Hematopoietic multipotent progenitor cell treated with erythropoietin and hydrocortisone succinate and interleukin-3 and kit ligand, for 8 days (in vitro differentiated cells): ENCODE data around the gene MYCBPAP.

Source experiments
- DNase-seq: peaks from one replicate; pipeline ENCODE4 v3.0.0-alpha.2; 2015

Gene MYCBPAP

DNA sequence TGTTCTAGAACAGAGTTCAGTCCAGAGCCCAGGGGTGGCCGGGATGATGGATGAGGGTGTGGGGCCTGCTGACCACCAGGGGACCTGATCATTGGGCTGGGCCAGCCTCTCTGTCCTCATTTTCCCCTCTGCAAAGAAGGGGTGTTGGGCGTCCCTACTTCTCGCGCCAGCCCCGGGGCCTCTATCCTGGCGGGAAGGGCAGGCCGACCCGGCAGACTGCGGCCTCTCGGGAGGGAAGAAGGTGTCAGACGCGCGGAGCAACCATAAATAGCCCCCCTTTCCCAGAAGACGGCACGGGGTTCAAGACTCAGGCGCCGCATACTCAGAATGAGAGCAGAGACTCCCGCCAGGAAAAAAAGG lies 50.3 kb downstream of the MYCBPAP start:
- DNase-seq: no peak

DNA sequence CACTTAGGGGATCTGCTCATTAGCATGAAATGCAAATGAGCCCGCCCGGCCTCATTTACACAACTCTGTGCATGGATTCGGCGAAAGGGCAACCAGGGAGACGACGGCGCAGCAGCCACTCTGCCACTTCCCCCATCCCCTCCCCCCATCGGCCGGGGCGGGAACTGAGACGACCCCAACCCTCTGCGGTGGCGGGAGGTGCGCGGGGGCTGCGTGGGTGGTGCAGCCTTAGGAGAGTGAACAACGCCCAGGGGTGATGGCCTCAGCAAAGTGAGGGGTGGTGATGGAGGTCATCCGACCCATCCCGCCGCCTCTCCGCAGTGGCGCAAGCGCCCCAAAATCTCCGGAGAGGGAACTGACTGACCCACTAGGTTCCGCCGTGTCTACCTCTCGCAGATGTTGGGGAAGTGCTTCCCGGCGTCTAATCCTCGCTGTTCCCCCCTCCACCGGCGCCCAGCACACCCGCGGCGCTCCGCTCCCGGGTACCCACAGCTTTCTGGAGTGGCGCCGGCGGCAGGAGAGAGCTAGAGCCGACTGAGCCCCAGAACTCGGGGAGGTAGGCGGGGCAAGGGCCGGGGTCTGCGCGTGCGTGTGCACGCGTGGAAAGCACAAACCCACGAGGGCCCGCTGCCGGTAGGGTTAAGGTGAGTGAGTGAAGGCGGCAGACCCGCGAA lies 50.8 kb downstream of the MYCBPAP start:
- DNase-seq: no peak

DNA sequence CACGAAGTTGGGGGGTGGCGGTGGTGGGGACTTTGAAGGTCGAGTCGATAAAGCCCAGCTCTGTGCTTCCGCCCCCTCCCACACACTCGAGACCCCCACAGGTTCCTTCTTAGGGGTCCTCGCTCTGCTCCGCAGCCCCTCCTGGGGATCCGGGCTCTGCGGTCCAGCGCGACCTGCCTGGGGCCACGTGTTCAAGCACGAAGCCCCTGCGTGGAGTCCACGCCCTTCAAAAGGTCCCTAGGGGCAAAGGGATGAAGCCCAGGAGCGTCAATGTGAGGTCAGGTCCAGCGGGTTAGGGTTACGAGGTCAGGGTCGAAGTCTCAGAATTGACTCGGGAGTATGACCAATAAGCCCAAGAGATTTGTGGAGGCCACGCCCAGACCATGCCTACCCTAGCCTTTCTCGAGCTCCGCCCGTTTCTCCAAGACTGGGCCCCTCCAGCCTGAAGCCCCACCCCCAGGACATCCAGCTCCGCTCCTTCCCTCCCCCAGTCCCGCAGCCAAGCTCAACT lies 51.5 kb downstream of the MYCBPAP start:
- DNase-seq: peak; percentile 57

DNA sequence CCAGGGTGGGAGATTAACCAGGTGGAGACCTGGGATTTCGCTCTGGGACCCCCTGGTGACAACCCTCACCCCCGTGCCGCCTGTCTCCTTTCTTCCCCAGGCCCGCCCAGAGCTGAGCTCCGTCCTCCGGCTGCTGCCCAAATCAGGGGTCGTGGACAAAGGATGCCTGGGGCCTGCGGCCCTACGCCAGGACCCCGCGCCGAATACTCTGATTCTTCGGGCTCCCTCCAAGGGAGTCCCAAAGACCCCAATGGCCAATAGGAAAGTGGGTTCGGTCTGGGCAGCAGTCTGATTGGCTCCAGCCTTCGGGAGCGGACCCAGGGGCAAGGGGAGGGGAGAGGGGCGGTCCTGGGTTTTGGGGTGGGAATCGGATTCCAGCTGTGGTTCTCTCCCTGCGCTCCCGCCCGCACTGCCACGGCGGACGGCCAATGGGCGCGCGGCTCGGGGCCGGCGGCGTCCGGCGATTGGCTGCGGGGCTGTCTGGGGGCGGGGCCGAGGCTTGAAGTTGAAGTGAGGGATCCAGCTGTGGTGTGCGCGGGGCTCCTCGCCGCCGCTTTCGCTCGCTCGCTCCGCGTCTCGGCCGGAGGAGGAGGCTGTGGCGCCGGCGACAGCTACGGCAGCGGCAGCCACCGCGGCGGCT lies 52.1 kb downstream of the MYCBPAP start, which contains the start of gene CACNA1G:
Gene CACNA1G (plus strand): TSS at position 531 of the 640 bp plus-strand sequence. CDS start 745 bp downstream, outside the sequence.
- DNase-seq: peak; percentile 78

DNA sequence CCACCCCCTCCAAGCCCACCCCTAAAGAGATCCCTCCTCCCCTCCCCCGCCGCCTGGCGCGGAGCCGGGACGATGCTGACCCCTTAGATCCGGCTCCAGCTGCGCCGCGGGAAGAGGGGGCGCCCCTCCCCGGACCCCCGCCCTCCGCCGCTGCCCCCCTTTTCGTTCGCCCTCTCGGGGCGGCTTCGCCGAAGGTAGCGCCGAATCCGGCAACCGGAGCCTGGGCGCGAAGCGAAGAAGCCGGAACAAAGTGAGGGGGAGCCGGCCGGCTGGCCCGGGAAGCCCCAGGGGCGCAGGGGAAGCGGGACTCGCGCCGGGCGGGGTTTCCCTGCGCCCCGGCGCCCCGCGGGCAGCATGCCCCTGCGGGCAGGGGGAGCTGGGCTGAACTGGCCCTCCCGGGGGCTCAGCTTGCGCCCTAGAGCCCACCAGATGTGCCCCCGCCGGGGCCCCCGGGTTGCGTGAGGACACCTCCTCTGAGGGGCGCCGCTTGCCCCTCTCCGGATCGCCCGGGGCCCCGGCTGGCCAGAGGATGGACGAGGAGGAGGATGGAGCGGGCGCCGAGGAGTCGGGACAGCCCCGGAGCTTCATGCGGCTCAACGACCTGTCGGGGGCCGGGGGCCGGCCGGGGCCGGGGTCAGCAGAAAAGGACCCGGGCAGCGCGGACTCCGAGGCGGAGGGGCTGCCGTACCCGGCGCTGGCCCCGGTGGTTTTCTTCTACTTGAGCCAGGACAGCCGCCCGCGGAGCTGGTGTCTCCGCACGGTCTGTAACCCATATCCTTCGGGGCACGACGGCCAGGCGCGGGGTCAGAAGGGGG lies 52.9 kb downstream of the MYCBPAP start:
- no peak for DNase-seq

DNA sequence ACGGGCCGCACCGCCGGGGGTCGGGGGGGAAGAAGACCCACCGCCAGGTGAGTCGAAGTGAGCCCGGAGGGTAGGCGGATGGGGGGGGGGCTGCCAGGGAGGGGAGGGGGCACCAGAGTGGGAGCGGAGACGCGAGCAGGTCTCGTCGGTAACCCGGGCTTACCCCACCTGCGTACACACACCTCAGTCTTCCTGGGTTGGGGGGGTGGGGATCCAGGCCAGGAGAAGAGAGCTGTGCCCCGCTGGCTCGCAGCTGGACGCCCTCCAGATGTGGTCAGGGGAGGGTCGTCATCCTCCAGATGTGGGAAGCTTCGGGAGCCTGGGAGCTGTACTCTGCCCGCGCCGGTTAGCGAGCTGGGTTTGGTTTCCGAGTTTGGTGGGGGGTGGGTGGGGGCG lies 53.5 kb downstream of the MYCBPAP start:
- DNase-seq: no peak

DNA sequence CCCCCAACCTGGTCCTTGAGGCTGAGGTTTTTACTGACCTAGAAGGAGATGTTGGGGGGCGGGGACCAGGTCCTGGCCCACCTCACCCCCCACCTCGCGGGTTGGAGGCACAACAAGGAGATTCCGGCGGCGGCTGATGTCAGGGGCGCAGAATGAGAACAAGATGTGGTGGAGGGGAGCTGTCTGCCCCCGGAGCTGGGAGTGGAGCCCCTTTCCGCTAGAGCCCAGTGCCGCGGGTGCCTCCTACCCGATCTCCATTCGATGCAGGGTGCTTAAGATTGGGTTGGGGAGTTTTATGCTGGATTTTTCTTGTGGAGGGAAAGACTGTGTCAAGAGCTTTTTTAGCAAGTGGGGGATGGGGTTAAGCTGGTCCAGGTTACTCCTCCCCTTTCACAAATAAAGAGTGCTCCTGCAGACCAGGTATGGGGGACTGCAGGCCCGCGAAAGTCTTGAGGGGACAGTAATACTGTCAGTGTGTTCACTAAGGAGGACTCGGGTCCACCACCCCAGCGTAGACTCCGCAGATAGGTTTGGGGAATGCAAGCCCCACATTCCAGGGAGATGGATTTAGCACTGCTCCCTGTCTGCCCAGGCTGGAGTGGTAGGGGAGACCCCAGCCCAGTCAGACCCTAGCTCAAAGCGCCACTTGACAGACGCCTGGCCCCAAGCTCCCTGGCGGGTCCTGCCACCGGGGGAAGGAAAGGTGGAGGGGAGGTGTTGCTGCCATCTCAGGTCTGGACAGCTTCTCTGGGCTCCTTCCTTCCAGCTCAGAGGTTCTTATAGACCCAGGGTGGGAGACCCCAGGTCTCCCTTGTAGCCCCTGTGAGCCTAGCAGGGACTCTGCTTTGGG lies 54.2 kb downstream of the MYCBPAP start:
- no peak for DNase-seq

DNA sequence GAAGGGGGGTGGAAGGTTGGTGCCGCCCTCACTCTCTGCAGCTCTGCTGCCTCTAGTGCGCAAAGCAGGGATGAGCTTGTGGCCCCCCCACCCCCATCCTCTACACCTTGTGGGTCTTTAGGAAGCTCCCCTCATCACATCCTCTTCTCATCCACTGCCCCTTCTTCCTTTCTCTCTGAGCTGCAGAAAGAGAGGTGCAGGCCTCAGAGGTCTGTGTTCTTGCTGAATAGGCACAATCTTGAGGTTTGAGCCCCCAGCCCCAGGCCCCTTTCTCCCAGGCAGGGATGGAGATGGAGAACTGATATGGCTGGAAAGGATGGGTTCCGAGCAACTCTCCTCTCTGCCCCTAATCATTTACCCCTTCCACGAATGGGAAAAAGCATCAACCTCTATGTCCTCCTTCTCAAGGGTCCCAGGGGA lies 54.9 kb downstream of the MYCBPAP start:
- DNase-seq: no peak

DNA sequence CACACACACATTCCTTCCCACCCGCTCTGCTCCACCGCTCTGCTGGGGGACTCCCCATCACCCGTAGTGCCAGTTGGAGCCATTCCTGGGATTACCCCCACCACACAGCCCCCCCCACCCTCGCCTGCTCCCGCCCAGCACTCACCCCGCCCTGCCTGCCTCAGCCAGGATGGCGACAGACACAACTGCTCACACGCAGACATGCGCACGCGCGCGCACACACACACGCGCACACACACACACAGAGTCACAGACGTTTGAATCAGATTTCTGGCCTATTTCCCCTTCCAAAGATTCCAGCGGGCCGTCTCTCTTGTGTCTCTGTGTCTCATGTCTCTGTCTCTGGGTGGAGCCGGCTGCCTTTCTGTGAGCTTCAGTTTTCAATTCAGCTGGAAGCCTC lies 56.7 kb downstream of the MYCBPAP start:
- DNase-seq: peak; percentile 16

DNA sequence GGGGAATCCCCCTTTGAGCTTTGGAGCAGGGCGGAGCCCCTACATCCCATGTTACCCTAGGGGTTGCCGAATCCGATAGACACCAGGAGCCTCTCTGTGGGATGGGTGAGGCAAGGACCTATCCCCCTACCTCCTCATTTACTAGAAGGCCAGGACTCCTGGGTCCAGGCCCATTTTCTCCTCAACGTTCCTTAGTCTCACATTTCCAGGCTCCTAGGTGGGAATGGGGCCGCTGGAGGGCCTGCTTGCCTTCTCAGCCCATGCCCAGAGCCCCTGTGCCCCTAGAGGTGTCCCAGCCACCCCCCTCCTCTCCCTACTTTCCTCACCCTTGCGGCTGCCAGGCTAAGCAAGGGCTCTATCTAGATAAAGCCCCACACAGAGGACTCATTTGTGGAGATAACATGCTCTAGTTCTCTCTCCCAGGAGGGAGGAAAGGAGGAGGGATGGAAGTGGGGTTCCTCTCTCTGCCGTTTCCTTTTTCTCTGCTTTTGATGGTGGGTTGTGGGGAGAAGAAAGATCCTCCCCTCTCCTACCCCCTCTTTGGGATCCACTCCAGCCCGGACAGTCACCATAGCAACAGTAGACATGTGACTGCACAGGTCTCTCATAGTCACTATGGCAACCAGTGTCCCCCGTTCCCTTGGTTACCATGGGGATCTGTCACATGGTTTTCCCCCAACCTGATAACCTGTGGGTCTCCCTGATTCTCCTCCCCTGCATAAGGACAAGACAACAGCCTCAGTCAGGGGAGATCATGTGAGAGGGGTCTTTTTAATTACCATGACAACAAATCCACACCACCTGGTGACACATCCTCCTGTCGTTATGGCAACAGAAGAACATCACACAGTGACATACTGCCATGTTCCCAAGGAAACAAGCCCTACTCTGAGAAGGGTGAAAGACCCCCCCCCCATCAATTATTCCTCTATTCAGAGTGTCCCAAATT lies 57.4 kb downstream of the MYCBPAP start:
- peak; percentile 20 for DNase-seq

DNA sequence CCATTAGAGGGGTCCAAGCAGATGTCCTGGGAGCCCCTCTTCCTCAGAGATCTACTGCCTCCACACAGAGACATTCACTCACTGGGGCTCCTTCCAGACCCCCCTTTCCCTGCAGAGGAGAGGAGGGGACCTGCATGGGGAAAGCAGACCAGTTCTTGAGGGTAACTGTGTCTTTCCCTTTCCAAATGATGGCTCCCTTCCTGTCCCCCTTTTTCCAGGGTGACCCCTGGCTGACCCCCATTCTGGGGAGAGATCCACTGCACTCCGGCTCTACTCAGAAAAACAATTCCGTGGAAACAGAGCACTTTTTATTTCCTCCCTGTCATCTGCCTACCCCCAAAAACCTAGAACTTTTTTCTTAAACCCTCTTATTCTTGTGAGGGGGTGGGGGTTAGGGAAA lies 58.6 kb downstream of the MYCBPAP start:
- no peak for DNase-seq

DNA sequence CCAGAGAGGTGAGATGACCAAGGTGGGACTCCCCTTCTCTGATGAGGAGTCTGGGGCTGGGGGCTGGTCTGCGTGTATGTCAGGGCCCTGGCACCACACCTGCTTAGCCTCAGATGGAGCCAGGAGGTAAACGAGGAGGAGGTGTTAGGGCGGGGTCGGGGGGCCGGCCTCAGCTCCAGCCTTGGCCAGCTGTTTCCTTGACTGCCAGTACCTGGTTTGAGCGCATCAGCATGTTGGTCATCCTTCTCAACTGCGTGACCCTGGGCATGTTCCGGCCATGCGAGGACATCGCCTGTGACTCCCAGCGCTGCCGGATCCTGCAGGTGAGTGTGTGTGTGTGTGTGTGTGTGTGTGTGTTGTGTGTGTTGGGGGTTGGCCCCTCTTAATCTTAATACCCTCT lies 60.4 kb downstream of the MYCBPAP start:
- no peak for DNase-seq

DNA sequence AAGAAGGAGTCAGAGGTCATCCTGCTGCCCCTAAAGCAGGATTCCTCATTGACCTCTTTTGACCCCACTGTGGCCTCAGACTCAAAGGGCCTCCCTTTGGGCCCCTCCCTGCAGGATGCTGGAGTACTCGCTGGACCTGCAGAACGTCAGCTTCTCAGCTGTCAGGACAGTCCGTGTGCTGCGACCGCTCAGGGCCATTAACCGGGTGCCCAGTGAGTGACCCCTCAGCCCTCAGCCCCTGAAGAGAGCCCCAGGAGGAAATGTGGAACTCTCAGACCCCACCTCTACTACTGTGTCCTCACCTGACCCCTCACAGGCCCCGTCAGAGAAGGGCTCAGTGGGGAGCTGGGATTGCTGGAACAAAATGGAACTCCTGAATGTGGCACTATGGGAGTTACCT lies 61.4 kb downstream of the MYCBPAP start:
- DNase-seq: no peak

DNA sequence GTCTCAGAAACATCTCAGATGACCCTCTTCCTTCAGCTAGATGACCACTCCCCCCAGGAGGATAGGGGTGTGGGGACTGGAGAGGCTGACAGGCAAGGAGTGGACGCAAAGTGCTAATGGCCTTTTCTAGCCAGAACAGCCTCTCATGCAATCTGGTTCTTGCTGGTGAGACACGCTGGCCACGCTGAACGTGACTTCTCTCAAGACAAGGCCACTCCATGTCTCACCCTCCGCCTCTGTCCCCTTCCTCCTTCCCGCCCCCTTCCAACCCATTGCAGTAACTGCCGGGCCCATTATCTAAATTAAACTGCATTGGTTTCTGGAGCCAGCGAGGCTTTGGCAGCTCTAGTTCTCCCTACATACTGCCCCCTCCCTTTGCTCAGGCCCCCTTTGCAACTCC lies 61.8 kb downstream of the MYCBPAP start:
- DNase-seq: no peak

DNA sequence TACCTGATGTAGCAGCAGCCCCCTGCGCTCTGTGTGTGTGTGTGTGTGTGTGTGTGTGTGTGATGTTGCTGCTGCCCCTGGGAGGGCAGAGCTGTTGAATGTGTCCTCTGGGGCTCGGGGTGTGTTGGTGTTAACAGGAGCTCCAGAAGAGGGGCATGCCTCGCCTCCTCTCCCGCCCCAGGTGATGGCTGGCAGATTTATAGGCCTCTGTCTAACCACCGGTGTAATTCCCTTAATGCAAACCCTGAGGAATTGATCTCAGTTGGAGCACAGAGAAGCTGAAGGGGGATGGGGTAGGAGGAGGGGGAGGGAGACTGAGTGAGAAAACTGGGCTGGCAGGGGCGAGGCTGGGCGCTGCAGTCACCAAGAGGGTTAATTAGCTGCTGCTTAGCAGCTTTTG lies 62.3 kb downstream of the MYCBPAP start:
- no peak for DNase-seq

DNA sequence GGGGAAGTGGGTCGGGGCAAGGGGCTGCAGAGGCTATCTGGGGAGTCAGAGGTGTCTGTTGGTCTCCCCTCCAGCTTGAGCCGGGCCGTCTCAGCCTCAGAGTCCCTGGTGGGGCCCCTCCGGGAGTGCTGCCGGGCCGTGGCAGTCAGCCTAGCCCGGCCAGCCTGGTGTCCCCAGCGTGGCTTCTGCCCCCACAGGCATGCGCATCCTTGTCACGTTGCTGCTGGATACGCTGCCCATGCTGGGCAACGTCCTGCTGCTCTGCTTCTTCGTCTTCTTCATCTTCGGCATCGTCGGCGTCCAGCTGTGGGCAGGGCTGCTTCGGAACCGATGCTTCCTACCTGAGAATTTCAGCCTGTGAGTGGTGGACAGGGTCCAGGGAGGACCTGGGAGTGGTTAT lies 63.4 kb downstream of the MYCBPAP start:
- DNase-seq: no peak

DNA sequence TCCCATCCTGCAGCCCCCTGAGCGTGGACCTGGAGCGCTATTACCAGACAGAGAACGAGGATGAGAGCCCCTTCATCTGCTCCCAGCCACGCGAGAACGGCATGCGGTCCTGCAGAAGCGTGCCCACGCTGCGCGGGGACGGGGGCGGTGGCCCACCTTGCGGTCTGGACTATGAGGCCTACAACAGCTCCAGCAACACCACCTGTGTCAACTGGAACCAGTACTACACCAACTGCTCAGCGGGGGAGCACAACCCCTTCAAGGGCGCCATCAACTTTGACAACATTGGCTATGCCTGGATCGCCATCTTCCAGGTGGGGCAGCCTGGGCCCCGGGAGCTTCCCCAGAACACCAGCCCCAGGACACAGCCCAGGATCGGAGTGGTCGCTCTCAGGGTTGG lies 64.3 kb downstream of the MYCBPAP start:
- DNase-seq: no peak

DNA sequence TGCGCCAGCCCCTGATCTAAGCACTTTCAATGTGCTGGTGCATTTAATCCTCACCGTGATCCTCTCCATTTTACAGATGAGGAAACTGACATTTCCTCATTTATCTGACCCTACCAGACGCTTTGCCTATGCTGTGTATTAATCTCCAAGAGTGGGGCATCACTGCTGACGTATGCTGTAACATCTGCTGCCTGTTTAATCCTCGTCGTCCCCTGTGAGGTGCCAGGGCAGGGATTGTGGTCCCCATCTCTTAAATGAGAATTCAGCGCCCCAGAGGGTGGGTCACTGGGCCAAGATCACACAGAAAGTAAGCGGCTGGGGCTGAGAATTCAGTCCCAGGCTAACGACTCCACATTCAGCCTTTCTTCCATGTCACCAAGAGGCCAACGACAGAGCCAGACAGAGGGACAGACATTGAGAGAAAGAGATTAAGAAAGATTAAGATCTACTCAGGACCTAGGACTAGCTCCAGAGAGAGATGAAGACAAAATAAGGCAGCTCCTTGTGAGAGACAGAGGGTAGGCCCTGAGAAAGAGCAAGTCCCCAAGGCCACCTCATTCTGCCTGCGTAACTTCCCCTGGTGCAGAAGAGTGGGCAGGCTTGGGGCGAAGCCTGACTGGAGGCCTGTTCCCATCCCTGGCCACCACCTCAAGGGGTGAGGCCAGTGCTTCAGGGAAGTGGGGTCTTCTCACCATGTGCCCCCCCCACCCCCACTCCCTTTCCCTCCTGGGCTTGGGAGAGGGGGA lies 65.8 kb downstream of the MYCBPAP start:
- no peak for DNase-seq

DNA sequence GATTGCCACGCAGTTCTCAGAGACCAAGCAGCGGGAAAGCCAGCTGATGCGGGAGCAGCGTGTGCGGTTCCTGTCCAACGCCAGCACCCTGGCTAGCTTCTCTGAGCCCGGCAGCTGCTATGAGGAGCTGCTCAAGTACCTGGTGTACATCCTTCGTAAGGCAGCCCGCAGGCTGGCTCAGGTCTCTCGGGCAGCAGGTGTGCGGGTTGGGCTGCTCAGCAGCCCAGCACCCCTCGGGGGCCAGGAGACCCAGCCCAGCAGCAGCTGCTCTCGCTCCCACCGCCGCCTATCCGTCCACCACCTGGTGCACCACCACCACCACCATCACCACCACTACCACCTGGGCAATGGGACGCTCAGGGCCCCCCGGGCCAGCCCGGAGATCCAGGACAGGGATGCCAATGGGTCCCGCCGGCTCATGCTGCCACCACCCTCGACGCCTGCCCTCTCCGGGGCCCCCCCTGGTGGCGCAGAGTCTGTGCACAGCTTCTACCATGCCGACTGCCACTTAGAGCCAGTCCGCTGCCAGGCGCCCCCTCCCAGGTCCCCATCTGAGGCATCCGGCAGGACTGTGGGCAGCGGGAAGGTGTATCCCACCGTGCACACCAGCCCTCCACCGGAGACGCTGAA lies 67.5 kb downstream of the MYCBPAP start:
- DNase-seq: no peak

DNA sequence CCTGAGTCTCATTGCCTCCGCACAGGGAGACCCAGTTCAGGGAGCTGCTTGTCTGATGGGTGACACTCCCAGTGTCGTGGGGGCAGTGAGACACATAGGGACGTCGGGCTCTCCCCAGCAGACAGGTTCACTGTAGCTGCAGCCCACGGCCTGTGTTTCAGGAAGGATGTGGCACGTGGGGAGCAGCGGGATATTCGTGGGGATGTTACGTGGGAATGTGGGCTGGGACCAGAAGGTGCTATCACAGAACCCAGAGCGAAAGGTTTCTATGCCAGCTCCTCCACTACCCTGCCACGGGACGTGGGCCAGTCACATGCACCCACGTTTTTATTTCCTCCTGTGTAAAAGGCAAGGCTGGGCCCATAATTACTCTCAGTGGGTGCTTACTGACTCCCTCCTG lies 68.6 kb downstream of the MYCBPAP start:
- DNase-seq: no peak
